HG02571 (cell line): Measurements from ENCODE around the gene DCBLD2.

Experiments
- ATAC-seq: cut with Tn5 transposase; IDR thresholded peaks from one replicate; pipeline ENCODE4 v1.9.1; 2021; ENCODE audit warnings: mild to moderate bottlenecking, moderate library complexity; ENCODE audit not compliant: unreplicated experiment

The DCBLD2 gene

DNA sequence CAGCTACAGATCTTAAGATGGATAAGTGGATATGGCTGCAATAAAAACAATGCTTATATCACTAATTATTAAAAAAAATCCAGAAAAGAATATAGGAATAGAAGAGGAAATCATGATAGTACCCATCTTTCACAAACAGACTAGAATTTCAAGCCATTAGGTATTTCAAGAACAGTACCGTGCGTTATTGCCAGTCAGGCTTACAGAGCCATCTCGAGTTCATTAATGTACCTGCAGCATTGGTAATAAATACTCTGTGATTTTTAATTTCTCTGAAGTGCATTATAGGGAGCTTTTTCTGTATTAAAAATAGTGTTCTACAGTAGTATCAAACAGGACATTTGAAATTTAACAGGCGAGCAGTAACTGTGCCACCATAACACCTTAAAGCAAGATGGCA is 102.7 kb downstream of the DCBLD2 start:
- no peak for ATAC-seq

DNA sequence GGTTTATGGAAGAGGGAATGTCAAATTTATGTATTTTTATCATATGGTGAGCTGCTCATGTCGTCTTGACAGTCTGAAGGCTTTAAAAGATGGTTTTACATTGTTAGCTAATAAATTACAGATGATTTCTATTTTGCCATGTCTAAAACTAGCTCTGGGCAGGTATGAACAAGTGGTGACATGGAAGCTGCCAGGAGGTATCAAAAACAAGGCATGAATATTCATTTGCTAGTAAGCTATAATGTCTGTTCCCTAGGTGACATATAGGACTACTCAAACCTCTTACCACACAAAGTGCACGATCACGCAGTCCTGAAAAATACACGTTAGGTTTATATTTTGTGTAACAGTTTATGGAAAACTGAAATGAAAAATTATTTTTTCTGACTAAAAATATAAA is 103.6 kb downstream of the DCBLD2 start:
- ATAC-seq: no peak

DNA sequence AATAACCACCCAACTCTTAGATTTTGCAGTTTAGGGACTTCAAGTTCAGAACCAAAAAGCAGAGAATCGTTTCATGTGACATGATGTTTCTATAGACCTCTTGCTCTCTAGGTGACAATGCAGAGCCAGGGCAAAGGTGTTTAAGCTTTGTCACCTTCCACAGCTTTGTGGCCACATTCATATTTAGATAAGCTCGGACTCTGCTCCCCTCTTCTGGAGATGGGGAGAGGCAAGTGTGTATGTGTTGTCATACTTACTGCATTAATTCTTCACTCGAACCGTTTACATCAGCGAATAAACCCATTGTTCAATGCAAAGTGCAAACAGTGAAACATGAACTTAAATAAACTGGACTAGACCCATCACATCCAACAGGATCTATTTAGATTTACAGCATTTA is 105.2 kb downstream of the DCBLD2 start:
- no peak for ATAC-seq

DNA sequence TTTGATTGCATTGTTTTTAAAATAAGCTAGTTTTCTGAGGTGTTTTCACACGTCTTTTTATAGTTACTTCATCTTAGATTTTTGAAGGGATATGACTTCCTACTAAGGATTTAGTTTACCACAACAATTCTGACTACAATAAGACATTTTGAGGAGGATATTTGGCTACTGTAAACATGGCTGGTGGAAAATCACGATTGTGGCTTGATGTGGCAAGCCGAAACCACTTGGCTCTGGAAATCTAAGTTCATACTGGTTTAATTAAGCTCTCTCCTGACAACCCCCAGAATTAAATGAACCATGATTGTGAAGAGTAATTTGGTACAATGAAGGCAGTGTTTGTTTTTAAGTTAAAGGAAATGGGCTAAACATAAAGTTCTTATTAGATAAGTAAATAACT is 107.5 kb downstream of the DCBLD2 start:
- no peak for ATAC-seq

DNA sequence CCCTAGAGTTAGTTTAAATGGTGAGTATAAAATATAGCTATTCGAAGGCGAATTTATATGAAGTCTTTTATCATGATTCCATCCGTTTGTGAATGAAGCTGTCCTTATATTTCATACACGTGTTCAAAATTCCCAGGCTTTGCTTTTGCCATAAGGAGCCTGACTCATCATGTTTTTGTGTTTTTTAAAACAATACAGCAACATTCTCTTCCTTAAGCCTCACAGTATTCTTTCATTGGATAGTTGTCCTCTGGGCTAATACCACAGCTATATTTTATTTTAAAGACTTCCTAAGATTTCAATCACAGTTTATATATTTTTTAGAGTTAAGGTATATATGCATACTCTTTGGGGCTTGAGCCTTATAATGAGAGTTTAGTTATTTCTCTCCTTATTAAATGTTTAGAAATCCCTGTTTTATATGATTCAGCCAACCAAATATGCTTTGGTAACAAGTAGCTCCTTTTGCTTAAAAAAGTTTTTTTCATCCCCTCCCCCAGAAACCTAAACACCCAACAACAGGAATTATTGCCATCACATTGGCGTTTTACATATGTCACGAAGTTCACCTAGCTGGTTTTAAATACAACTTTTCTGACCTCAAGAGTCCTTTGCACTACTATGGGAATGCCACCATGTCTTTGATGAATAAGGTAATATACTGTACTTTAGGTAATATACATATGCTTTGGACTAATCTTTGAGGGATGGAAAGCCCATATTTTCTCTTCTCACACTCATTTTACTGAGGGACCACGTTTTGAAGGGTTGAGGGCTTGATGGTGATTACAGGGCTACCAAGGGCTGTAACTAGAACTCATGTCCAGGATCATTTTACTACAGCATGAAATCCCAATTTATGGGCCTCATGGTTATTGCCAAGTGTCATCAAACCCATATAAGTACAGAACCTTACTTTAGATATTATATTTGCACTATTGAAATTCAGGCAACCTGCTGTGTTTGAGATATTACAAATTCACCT is 109.9 kb downstream of the DCBLD2 start:
- ATAC-seq: no peak

DNA sequence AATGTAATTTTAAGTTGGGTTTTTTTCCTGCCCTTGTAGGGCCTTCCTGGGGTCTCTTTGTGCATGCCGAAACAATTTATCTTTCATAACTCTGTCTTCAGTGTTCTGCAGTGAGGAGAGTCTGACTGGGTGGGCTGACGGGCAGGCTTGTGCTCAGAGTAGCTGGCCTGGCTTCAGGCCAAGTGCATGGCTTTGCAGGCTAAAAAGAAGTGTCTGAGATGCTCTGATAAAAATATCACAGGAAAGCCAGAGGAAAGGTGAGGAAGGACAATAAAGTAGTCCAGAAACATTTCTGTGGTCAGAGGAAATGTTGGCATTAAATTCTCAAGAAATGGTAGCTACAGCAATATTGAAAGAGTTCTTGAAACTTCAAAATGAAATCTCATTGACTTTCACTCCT is 112.8 kb downstream of the DCBLD2 start:
- no peak for ATAC-seq

DNA sequence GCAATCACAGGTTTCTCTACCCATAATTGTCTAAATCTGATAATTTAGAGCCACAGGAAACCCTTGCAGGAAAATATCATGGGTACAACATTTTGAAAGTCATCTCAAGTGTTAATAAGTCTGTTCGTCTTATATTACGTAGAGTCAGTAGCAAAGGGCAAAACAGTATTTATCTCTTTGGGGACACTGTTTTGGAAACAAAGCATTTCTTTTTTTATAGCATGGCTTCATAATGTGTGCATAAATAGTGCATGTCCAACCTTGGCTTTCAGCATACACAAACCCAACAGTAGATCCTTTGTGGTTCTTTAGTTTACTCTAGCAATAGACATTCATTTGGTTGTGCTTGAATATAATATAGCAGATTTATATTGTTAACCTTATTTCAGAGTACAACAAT is 114.3 kb downstream of the DCBLD2 start:
- no peak for ATAC-seq

DNA sequence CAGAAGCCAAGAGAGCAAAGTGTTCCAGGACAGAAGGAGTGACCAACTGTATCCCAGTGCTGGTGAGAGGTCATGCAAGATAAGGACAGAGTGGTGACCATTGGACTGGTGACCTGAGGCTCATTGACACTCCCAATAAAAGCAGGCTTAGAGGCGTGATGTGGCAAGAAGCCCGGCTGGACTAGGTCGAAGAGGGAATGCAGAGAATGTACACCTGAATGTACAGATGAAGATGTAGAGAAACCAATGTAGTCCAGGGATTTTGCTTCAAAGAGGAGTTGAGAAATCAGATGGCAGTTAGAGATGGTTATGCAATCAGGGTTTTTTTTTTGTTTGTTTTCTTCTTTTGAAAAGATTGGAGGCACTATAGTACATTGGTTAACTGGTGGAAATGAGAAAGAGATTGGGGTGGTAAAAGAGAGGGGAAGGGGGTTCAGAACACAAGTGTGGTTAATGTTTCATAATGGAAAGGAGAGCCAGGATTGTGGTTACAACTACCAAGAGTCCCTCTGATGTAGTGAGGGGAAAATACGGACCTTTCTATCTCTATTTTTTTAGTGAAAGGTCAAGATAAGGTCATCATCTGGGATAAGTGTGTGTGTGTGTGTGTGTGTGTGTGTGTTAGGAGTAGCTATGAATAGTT is 115.0 kb downstream of the DCBLD2 start:
- ATAC-seq: no peak

DNA sequence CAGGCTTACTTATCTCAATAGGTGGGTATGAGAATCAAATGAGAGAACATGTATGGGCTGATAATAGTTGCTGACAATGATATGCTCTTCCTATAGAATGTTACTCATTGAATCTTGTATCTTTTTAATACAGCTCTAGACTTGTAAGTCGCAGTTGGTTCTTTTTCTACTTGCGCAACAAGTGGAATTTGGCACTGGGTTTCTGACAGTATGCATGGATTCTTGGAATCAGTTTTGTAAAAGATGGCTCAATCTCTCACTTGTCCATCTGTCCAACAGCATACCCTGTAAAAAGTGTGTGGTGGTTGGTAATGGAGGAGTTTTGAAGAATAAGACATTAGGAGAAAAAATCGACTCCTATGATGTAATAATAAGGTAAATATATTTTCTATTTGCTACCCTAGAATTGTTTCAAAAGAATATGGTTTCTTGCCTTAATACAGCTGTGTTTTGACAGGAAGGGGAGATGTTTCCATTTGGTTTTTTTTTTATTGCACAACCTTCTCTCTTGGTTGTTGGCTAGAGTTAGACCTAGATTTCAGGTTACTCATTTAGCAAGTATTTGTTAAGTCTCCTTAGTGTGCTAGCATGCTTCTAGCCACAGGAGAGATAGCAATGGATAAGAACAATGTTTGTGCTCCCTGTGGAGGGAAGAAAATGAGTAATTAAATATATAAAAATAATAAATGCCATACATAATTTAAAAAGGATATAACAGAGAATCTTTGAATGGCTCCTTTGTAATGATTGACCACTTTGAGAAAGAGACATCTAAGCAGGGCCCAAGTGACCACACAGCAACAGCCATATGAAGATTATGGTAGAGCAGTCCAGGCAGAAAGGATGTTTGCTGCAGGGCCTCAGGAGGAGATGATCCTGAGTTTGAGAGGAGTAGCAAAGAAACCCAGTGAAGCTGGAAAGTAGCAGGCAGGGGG is 116.6 kb downstream of the DCBLD2 start:
- ATAC-seq: no peak

DNA sequence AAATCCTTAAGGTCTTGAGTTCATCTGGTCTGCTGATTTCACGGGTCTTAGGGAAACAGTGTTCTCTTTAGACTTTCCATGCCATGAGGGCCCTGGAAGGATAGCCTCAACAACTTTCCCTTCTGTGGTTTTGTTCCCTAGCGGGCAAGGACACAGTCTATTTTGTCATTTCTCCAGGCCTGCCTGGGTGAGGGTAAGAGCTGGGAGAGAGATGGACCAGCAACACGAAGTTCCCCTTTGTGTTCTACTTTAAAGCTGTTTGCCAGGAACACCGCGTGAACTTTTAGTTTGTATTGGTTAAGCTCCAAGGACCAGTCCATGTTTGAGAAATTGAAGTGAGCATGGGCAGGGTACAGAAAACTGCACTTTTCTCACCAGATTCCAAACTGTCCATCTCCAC is 117.5 kb downstream of the DCBLD2 start:
- ATAC-seq: no peak

DNA sequence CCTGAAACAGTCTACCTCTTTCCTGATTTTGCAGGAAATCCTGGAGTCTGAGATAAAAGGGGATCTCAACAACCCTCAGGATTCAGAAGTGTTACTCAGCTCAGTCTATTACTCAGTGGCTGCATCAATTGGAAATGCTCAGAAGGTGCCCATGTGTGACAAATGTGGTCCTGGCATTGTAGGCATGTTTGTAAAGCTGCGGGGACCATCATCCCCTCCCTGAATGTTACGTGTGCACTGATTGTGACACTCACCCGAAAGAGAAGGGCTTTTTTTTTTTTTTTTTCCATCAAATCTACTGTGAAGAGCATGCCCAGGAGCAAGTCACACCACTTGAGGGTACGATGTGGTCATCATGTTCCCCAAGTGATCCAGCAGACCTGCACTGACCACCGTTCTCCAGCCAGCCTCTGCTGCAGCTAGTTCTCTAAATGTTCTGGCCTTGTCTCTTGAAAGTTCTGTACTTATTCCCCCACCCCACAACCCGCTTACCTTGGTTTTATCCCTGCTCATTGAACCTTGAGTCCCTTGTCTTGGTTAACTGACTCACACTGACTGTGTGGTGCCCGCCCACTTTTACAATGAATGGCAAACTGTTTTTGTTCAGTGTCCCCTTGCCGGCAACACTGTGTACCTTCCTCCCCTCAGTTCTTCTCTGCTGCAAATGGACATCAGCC is 118.5 kb downstream of the DCBLD2 start:
- ATAC-seq: no peak

DNA sequence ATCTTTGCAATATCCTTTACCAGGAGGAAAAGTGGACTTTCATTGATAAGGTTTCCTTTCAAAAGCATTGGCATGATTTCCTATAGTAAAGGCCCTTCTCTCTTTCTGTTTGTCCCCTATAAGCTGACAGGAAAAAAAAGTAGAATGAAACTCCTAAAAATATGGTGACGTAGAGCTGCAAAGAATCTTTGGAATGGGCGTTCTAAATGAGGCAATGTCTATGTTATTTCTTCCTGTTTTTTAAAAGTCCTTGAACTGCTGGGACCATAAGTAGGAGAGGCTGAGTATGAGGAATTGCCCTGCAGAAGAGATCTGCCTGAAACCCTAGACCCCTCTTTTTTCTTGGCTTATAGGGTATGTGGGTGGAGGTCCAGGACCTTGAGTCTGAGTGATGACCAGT is 121.2 kb downstream of the DCBLD2 start:
- no peak for ATAC-seq

DNA sequence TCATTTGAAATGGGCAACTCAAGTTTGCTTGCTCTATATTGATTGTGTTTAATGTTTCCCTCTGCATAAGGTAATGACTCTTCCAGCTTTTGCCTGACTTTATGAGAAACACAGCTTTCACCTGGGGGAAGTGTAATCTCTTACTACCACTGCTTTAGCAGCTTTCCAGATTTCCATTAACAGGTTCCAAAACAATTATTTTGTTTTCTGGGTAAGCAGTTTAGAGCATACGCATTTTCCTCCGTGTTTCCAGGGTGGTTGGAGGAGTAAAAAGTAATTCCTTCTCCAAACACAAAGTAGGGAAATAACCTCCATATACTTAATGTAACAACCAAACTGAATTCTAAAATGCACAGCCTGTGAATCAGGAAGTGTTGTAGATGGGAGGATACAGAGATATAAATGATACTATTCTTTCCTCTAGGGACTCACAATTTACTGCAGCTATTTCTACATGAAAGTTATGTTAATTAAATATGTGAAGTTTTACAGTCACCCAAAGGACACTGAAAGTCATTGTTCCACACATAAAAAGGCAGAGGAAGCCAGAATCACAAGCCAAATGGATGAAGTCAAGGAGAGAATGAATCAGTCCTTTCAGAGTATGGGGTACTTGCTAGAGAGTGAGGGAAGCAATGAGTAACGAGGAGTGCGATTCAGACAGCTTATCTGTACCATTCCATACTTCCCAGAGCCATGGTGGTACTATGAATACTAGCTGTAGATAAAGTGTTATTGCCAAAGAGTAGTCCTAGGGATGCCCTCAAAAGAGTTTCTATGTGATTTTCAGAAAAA is 121.8 kb downstream of the DCBLD2 start:
- ATAC-seq: no peak

DNA sequence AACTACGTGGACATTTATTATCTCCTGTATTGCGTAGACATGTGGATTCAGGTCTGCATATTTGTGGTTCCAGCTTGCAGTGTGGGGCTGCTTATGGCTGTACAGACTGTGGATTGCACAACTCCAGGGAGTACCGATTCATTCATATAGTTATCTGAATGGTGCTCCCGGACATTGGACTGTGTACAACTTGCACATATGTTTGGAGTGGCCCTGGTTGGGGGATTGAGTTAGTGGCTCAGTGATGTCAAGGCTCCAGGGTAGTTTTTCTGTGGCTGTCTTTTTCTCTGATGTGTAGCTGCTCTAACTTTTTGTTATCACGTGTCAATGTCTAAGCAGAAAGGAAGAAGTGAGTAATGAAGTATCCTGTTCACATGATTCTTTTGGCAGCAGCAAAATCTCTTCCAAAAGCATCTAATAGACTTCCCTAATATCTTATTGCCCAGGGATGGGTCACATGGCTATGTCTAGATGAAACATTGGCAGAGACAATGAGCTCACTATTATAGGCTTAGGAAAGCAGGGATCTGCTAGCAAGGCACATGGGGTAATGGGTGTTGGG is 122.6 kb downstream of the DCBLD2 start:
- no peak for ATAC-seq

DNA sequence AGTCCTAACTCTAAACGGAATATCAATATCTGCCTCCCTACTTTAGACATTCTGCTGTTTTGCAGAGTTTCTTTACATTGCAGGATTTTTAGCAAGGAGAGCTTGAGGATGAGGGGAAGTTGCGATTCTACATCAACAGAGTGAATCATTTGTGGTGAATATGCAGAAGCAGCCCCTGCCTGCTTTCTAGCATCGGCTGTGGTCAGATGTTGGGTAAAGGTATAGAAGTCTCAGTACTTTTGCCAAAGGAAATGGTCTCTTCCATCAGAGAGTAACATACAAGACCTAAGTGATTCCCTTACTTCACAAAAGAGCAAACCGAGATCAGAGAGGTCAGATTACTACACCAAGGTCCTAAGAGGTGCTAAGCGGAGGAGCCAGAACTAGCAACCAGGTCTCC is 123.1 kb downstream of the DCBLD2 start:
- ATAC-seq: no peak

DNA sequence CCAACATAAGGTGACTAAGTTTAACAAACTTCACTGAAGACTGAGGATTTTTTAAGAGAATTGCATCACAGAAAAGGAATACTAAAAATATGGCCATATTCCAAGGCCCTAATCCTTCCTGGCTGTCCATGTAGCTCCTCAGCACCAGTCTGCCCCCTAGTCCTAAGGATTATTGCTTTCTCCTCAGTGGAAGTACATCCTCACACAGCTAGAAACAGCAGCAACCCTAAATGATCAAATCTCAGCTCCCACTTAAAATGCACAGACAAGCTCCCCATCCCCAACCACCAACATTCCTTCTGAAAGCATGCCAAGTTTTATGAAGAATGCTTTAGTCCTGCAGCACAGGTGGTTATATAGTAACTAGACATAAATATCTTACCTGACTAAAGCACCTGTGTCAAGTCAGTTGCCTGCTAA is 123.7 kb downstream of the DCBLD2 start:
- no peak for ATAC-seq

DNA sequence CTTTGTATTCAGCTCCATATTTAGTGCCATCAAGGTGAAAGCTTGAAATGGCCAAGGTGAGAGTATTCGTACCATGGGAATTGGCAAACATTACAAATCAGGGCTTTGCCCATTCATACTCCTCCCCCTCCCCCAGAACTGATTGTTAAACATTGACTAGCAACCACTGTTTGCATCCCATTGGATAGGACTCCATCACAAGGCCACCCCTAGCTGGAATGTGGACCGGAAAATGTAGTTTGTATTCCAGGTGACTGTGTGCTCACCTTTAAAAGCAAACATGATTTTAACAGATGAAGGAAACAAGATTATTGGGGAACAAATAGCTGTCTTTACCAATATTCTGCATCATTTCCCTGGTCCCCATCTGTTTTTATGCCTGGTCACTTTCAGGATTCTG is 124.2 kb downstream of the DCBLD2 start:
- no peak for ATAC-seq

DNA sequence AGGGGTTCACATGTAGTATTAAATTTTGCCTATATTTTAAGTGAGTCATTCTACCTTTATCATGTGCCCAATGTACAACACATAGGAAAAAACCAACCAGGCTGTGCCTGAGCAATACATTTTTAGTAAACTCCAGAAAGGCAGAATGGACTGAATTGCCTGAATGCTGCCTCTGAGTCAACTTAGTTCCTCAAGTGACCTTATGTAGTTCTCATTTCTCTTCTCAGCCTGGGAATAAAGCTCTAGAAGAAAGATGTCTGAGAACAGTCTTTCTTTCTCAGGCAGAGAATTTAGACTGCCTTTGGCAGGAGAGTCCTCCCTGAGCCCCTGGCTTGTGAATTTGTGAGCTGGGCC is 125.4 kb downstream of the DCBLD2 start:
- ATAC-seq: no peak

DNA sequence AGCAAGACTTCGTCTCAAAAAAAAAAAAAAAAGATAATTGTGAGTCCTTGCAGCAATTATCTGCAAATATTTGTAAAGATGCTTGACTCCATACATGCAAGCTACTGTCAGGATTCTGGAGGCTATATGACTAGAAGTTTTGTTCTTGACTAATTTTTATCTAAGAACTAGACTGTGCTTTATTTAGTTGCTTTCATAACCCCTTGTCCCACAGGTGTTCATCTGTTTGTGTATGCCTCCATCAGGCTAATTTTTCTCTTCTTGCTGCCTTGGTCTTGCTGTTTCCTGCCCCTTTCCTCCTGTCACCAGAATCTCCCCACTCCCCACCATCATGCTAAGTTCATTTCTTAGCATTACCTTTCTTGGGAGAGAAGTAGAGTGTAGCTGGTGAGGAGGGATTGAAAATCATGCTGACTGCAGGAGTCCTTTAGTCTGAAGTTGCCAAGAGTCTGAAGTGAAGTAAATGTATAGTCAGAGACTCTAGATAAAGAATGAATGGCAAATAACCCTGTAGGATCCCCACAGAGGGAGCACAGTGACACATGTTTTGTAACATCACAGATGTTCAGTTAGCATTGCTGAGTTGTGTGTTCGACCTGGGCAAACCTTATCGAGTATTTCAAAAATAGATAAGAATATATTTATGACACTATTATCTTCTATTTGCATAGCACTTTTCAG is 125.9 kb downstream of the DCBLD2 start:
- ATAC-seq: no peak
